NCI-H82 treated with DMSO at 0.1 percent for 48 hours (cell line): ENCODE data around the gene NR0B1.

Experiments
- DNase-seq: peaks from one replicate; lab custom pipeline; 2025; ENCODE audit not compliant: unreplicated experiment; lab: John Stamatoyannopoulos, UW

NR0B1 gene, protein sequence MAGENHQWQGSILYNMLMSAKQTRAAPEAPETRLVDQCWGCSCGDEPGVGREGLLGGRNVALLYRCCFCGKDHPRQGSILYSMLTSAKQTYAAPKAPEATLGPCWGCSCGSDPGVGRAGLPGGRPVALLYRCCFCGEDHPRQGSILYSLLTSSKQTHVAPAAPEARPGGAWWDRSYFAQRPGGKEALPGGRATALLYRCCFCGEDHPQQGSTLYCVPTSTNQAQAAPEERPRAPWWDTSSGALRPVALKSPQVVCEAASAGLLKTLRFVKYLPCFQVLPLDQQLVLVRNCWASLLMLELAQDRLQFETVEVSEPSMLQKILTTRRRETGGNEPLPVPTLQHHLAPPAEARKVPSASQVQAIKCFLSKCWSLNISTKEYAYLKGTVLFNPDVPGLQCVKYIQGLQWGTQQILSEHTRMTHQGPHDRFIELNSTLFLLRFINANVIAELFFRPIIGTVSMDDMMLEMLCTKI

DNA sequence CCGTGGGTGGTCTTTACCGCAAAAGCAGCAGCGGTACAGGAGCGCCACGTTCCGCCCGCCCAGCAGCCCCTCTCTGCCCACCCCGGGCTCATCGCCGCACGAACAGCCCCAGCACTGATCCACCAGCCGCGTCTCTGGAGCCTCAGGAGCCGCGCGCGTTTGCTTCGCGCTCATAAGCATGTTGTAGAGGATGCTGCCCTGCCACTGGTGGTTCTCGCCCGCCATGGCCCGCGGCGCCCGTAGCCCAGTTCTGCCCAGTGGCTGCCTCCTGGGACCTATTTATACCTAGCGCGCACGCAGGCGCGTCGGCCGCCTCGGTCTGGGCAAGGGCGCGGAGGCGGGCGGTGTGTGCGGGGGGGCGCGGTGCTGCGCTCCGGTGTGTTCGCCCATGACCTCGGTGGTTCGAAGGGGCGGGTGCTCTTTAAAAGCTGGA, at the start of gene NR0B1:
NR0B1 (minus strand) TSS at position 252 of the 433 bp plus-strand sequence; CDS start at position 225, 27 bp downstream.
- no peak for DNase-seq

DNA sequence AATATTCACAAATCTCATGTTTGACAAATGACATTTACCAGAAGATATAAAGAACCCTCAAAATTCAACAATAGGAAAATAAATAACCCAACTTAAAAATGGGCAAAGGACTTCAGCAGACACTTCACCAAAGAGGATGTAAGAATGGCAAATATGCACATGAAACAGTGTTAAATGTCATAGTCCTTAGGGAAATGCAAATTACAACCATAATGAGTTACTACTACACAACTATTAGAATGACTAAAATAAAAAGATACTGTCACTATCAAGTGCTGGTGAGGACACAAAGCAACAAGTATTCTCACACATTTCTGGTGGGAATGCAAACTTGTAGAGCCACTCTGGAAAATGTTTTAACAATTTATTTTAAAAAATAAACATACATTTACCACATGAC, 40.8 kb upstream of the NR0B1 start:
- DNase-seq: no peak

DNA sequence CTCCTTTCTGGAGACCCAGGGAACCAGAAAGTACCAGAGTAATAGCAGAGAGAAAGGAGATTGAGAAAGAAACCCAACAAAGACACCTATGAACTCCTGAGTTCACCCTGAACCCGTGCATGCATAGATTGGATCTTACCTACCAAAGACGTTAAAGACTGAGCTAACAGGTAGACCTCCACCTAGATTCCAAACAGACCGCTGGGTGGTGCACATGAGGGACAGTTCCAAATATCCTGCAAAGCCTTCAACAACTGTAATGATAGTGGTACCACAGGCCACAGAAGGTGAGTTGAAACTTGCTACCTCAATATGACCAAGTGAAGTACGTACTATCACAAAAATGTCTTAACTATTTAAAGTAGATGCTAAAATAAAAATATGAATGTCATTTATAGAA, 34.0 kb upstream of the NR0B1 start:
- no peak for DNase-seq

DNA sequence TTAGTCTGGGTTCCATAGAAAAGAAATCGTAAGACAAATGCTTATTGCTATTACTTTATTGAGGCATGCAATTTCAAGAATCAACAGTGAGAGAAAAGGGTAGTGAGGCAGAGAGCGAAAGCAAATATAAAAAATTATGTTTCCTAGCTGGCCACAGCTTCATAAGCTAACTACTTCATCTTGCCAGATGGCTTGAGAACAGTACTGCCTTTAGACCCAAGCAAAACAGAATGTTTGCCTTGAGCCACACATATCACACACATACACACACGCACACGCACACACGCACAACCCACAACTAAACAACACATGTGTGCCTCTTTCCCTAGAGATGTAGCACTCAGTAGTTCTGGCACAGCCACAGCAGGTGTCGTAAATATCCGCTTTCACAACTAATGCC, 31.6 kb upstream of the NR0B1 start:
- no peak for DNase-seq

DNA sequence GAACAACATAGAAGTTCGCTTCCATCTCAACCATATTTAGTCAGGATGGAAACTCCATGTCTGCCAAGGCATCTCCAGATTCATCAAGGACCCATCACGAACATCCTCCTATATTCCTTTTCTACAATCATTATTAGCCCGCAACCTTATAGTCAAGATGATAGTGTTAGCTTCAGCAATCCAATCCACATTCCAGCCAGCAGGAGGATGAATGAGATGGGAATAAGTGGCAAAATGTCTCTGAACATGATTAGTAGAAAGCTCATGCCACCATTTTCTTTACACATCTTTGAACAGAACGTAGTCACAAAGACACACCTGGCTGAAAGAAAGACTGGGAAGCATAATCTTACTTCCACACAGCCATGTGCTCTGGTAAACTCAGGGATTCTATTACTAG, 18.6 kb upstream of the NR0B1 start:
- no peak for DNase-seq

DNA sequence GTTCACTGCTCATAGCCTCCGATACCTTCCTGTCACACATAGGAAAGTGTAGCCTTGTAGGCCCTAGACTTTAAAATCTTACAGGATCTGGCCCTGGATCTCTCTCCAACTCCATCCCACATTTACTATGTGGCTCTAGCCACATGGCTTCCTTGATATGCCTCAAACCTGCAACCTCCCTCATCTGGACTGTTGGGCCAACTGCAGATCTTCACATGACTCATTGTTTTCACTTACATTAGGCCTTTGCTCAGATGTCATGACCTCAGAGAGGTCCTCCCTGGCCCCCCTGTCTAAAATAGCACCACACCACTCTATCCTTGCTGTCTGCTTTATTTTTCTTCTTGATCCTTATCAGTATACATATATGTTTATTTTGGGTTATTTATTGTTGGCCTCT, 8.1 kb upstream of the NR0B1 start:
- no peak for DNase-seq

DNA sequence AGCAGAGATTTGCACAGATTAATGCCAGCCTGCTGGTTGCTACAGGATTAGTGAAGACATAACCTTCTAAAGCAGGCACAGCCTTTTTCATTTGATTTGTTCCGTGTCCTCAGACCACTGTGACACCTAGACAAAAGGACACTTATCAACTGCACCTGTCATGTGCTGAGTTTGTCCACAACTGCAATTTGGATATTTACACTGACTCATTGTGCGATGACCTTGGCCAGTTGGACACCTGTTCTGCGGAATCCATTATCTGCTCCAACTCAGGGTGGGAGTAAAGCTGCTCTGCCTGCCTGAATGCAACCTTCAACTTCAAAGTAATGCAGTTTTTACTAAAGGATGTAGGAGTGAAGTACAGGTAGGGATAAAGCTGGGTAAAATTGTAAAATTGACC, 4.1 kb upstream of the NR0B1 start:
- DNase-seq: no peak

DNA sequence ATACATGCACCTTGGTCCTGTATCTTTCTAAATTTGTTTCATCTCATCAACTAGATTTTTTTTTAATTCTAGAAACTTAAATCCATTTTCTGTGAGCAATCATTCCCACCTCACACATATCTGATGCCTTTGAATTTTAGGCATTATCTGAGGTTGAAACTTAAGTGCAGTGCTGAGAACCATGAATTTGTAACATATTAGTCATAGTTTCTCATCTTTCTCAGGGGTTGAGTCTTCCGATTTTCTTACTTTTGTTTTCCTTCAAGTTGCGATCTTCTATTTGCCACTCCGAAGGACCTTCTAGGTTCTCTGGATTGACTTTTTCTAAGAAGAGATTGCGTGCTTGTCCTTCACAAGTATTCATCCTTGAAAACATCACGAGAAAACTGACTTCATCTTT, 3.7 kb upstream of the NR0B1 start:
- no peak for DNase-seq

DNA sequence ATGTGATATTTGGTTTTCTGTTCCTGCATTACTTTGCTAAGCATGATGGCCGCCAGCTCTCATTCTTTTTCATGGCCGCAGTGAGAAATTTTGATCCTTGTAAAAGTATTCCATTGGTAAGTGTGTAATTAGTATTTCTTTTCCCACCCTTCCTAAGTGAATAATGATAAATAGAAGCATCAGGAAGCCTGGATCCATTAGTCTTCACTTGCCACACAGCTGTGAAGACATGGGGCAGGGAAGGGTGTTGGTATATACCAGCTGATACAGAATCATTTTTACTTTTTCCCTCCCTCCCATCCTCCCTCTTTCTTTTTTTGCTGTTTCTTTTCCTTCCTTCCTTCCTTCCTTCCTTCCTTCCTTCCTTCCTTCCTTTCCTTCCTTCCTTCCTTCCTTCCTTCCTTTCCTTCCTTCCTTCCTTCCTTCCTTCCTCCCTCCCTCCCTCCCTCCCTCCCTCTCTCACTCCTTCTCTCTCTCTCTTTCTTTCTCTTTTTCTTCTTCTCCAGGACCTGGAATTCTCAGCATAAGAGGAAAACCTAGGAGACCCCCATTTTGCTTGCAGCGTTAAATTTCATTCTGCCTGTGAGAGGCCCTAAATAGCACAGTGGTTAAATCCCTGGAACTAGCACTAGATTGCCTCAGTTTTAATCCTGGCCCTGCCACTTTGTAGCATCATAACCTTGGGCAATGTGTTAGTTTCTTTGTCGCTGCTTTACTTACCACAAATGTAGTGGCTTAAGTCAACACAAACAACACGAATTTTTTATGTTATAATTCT, 1.4 kb upstream of the NR0B1 start:
- DNase-seq: no peak

DNA sequence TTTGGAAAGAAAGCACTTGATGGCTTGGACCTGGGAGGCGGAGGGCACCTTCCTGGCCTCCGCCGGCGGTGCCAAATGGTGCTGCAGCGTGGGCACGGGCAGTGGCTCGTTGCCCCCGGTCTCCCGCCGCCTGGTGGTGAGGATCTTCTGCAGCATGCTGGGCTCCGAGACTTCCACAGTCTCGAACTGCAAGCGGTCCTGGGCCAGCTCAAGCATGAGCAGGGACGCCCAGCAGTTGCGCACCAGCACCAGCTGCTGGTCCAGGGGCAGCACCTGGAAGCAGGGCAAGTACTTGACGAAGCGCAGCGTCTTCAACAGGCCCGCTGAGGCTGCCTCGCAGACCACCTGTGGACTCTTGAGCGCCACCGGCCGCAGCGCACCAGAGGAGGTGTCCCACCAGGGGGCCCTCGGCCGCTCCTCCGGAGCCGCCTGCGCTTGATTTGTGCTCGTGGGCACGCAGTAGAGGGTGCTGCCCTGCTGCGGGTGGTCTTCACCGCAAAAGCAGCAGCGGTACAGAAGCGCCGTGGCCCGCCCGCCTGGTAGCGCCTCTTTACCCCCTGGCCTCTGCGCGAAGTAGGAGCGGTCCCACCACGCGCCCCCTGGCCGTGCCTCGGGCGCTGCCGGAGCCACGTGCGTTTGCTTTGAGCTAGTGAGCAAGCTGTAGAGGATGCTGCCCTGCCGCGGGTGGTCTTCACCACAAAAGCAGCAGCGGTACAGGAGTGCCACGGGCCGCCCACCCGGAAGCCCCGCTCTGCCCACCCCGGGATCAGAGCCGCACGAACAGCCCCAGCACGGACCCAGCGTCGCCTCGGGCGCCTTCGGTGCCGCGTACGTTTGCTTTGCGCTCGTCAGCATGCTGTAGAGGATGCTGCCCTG, 689 bp downstream of the NR0B1 start:
- DNase-seq: no peak

DNA sequence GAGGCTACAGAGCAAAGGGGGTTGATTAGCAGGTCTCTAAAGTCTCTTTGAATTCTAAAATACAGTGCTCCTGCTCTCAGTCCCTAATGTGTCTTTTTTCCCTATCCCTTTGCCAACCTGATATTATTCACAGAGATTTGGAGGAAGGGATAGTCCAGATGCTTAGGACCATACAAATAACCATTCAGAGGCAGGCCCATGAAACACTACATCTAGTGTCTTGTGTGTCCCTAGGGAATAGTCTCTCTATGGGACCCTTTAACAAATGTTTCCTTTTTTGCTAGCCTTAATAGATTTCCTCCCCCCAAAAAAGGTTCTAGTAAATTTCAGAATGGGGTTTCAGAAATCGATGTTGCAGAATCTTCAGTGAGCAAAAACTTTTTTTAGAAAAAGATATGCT, 1.7 kb downstream of the NR0B1 start:
- no peak for DNase-seq

DNA sequence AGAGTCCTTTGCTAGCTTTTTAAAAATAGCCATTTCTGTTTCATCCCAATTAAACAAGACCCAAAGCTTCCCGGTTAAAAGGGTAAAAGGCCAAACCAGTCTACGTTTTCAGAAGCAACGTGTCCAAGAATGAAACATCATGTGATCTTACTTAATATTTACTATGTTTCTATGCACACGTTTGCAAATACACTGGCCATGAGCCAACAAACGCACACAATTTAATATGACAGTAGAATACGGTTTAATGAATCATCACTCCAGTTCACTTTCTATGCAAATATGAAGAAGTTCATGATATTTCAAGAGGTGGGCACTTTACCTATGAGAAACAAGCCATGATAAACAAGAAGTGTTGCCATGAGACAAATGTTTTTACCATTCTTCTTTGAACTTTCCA, 4.3 kb downstream of the NR0B1 start:
- no peak for DNase-seq

DNA sequence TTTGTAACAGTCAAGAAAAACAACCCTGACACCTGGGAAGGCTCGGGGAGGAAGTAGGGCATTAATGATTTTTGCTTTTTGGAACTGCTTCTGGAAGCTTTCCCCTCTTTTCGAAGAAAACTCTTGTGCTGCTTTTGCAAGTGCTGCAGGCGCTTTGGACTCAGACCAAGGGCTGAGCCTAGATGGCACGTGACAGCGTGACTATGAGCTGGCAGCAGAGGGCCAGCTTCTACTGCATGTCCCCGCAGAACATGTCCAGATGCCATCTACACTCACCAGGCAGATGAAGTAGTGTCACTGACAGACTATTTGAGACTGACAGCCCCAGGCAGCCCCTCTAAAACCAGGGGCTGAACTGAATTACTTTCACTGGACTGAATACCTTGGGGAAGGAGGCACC, 6.2 kb downstream of the NR0B1 start:
- DNase-seq: no peak

DNA sequence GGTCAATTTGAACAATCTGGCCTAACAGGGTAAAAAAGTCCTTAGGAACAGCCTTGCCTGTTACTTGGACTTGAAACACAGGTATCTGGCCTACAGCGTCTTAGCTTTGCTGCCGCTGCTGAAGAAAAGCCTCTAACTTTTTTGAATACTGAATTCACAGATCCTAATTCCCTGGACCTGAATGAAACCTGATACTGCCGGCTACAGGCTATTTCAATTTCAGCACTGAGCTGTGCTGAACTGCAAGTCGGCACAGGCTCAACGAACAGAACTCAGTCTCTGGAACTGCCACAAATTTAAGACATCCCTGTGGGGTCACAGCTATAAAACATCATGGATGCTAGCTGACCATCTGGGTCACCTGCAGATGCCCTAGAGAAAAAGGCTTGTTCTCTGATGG, 7.2 kb downstream of the NR0B1 start:
- DNase-seq: no peak

DNA sequence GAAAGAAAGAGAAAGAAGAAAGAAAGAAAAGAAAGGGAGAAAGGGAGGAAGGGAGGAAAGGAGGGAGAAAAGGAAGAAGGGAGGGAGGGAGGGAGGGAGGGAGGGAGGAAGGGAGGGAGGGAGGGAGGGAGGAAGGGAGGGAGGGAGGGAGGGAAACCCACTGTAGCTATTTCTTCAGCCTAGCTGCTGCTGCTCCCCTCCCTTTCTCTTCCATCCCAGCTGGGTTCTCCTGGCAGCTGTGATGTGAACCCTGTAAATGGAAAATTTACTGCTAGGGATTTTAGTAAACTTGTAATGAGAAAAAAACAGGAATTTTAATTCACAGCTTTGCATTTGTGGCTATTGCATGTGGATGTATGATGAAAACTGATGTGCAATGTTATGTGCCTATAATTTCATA, 8.0 kb downstream of the NR0B1 start:
- DNase-seq: no peak

DNA sequence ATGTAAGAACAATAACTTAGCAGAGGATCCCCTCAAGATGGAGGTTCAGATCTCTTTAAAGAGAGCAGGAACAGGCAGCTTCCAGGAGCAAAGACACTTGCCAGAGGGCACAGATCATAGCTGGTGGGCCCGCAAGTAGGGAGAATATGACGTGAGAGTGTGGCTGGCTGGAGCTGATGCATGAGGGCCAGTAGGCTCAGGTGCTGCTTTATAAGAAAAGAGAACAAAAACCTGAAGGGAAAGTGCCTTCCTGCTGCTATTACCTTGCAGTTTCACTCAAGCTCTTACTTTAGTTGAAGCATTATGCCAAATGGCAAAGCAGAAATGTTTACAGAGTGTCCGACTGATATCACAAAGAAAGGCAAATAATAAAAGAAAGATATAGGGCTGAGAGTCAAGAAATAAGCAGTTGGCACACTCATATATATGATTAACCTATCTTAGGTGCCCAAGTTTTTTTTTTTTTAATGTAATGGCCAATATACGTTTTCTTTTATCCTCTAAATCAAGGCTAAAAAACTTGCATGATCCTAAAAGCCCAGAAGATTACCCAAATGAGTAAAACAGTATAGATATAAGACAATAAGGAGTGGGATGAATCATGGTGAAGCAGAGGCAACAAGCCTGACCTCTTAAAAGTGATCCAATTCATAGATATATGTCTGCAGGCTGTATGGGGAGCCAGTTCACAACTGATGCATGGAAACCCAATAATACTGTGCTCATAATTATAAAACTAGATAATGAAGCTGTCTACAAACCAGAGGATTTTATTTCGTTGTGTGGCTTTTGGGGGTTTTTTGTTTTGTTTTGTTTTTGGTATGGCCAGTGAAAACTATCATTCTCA, 12.6 kb downstream of the NR0B1 start:
- no peak for DNase-seq

DNA sequence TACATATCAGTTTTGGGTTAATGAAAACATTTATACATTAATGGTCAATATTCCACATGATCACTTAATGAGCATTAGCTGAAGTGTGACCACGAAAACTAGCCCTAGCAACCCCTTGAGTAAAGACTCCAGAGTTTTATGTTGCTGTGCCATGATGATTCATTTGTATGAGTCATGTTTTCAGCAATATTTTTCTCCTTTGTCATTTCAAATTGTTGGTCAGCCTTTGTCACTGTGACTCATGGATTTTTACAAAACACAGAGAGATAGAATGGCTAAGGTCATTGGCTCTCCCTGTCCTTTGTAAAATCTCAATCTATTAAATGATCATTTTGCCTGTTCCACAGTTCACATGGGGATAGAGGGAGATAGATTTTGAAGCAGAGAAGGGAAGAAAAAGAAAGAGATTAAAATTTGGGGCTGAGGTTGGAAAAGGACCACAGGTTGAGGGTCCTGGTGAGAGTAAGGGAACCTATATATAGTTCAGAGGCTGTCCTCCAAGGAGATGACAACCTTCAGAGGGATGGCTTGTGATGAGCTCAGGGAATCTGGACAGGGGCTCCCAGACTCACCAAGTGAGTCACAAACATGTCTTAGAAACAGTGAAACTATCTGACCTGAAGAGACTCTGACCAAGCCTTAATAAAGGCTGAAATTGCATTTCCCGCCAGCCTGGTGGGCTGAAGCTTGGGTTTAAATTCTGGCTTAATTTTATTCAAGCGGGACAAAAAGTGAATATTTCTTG, 25.6 kb downstream of the NR0B1 start:
- DNase-seq: no peak

DNA sequence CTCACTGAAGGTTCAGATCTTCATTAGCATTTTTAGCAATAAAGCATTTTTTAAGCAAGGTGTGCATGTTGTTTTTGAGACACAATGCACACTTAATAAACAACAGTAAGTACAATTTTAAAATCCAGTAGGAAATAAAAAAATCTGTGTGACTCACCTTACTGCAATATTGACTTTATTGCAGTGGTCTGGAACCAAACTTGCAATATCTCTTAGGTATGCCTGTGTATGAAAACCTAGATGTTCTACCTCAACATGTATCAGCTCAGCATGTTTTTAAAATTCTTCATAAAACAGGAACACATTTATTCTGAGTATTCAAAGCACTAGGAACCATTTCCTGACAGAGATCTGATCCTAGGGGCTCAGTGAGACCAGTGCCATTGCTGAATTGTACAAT, 26.7 kb downstream of the NR0B1 start:
- no peak for DNase-seq

DNA sequence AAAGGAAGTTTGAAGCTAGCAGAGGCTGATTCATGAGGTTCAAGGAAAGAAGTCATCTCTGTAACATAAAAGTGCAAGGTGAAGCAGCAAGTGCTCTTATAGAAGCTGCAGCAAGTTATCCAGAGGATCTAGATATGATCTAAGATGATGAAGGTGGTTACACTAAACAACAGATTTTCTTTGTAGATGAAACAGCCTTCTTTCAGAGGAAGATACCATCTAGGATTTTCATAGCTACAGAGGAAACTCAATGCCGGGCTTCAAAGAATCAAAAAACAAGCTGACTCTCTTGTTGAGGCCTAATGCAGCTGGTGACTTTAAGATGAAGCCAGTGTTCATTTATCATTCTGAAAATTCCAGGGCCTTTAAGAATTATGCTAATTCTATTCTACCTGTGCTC, 28.8 kb downstream of the NR0B1 start:
- DNase-seq: no peak

DNA sequence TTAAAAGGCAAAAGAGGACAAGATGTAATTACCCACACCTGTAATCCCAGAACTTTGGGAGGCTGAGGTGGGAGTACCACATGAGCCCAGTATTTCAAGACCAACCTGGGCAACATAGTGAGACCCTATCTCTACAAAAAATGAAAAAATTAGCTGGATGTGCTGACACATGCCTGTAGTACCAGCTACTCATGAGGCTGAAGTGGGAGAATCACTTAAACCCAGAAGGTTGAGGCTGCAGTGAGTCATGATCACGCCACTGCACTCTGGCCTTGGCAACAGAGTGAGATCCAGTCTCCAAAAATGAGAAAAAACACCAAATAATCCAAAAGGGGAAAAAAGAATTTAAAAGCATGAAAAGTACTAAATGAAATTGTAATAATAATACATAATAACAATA, 30.8 kb downstream of the NR0B1 start:
- no peak for DNase-seq
